ENCODE measurements around the gene AMBP. TPM values are rescaled to one million over a fixed set of nuclear protein-coding genes. Genes with fewer than 3 reads are reported as not detected.
A peak's percentile ranks its signal among the peaks of the same experiment; 100 is the strongest.

Gene AMBP
- total RNA-seq, 6 experiments from 2014 or later: 2,202 to 7,072 (median 5,221) TPM

- intact Hi-C loops (cut with DNase I): loop anchor here in 1 of 2 donors (10.0 kb wide), 1 partner anchor 231 kb away; no protein-coding TSS in a partner anchor
- Histone ChIP-seq H3K27me3 (no peaks in the 10 kb centered on the region), H3K36me3 (peaks cover 0 to 11% (median 3%) of the 10 kb centered on the region in 4 donors), H3K27ac (no peak overlapping the region), H3K4me3 (no peak overlapping the region), H3K4me1 (no peaks in the 10 kb centered on the region), H3K9me3 (no peaks in the 10 kb centered on the region)
- TF ChIP-seq POLR2A (IDR thresholded peaks at IDR 0.05): no peak
- no peak for TF ChIP-seq CTCF (IDR thresholded peaks at IDR 0.05)
- 93% methylated on average over 10 of the region's 17 CpGs for WGBS (ENCODE audit: insufficient coverage, low coverage, low lambda C conversion rate, missing lambda C conversion rate)
- DNase-seq: peak in 1 of 3 donors; percentile 16
- ATAC-seq: peak in 1 of 4 donors; percentile 8
Measured at GRCh38 chr9:114035221-114035844, 42.8 kb downstream of the AMBP start.

GRCh38 chr9:114034661-114035062 lies 43.4 kb downstream of the AMBP start:
- Histone ChIP-seq H3K27ac (no peak overlapping the region), H3K4me1 (no peaks in the 10 kb centered on the region), H3K36me3 (peaks cover 0 to 11% (median 3%) of the 10 kb centered on the region in 4 donors), H3K9me3 (no peaks in the 10 kb centered on the region), H3K4me3 (no peak overlapping the region), H3K27me3 (no peaks in the 10 kb centered on the region)
- TF ChIP-seq POLR2A (IDR thresholded peaks at IDR 0.05): no peak
- TF ChIP-seq CTCF (IDR thresholded peaks at IDR 0.05): no peak
- WGBS (ENCODE audit: insufficient coverage, low coverage, low lambda C conversion rate, missing lambda C conversion rate): 67% methylated on average over 1 of the region's 4 CpGs
- intact Hi-C loops (cut with DNase I): loop anchor here in 1 of 2 donors (10.0 kb wide), 1 partner anchor 230 kb away; no protein-coding TSS in a partner anchor
- peak in 1 of 3 donors; percentile 32 for DNase-seq
- no peak for ATAC-seq

- Histone ChIP-seq H3K4me1 (no peaks in the 10 kb centered on the region), H3K9me3 (no peaks in the 10 kb centered on the region), H3K4me3 (no peak overlapping the region), H3K36me3 (peaks cover 0 to 11% (median 4%) of the 10 kb centered on the region in 4 donors), H3K27me3 (no peaks in the 10 kb centered on the region), H3K27ac (no peak overlapping the region)
- 81% methylated on average over 8 of the region's 10 CpGs for WGBS (ENCODE audit: insufficient coverage, low coverage, low lambda C conversion rate, missing lambda C conversion rate)
- TF ChIP-seq POLR2A (IDR thresholded peaks at IDR 0.05) (no peak), CTCF (IDR thresholded peaks at IDR 0.05) (no peak)
- DNase-seq: peak in 1 of 3 donors; percentile 23
- intact Hi-C loops (cut with DNase I): loop anchor here in 1 of 2 donors (10.0 kb wide), 1 partner anchor 229 kb away; no protein-coding TSS in a partner anchor
- no peak for ATAC-seq
Measured at GRCh38 chr9:114034196-114034595, 43.9 kb downstream of the AMBP start.

GRCh38 chr9:114033397-114034103 lies 44.5 kb downstream of the AMBP start:
- WGBS (ENCODE audit: insufficient coverage, low coverage, low lambda C conversion rate, missing lambda C conversion rate): 74% methylated on average over 2 of the region's 12 CpGs
- Histone ChIP-seq H3K27ac (no peak overlapping the region), H3K4me3 (no peak overlapping the region), H3K36me3 (peaks cover 0 to 11% (median 4%) of the 10 kb centered on the region in 4 donors), H3K9me3 (no peaks in the 10 kb centered on the region), H3K27me3 (no peaks in the 10 kb centered on the region), H3K4me1 (no peaks in the 10 kb centered on the region)
- TF ChIP-seq POLR2A (IDR thresholded peaks at IDR 0.05) (no peak), CTCF (IDR thresholded peaks at IDR 0.05) (peak; percentile 32 to 54 (median 42))
- DNase-seq (peak in 1 of 3 donors; percentile 41), ATAC-seq (peak; percentile 47 to 70 (median 62))
- intact Hi-C loops (cut with DNase I): loop anchor here in 1 of 2 donors (10.0 kb wide), 1 partner anchor 229 kb away; no protein-coding TSS in a partner anchor

All from right lobe of liver (tissue), 6 donors.